Skeletal muscle cell (primary cell): ENCODE data around the gene R3HDM2.

Experiments
- DNase-seq: peaks from one replicate; pipeline ENCODE4 v3.0.0-alpha.2; 2010; ENCODE audit warnings: low read depth
- H3K4me3 ChIP-seq: 2 replicates; pipeline ENCODE4 v1.5.1; 2011; ENCODE audit warnings: low read depth, mild to moderate bottlenecking, control low read depth, low read length, moderate library complexity

R3HDM2 gene

DNA sequence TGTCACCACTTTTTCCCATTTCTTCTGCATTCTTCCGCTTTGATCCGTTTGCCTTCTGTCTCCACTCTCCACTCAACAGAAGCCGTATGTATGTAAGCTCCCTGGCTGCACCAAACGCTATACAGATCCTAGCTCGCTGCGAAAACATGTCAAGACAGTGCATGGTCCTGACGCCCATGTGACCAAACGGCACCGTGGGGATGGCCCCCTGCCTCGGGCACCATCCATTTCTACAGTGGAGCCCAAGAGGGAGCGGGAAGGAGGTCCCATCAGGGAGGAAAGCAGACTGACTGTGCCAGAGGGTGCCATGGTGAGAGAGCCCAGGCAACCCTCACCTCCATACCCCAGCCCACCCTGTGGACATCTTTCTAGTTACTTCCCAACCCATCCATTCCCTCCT, 37.1 kb upstream of the R3HDM2 start:
- no peak for DNase-seq
- H3K4me3 ChIP-seq, result no peak overlapping the region

DNA sequence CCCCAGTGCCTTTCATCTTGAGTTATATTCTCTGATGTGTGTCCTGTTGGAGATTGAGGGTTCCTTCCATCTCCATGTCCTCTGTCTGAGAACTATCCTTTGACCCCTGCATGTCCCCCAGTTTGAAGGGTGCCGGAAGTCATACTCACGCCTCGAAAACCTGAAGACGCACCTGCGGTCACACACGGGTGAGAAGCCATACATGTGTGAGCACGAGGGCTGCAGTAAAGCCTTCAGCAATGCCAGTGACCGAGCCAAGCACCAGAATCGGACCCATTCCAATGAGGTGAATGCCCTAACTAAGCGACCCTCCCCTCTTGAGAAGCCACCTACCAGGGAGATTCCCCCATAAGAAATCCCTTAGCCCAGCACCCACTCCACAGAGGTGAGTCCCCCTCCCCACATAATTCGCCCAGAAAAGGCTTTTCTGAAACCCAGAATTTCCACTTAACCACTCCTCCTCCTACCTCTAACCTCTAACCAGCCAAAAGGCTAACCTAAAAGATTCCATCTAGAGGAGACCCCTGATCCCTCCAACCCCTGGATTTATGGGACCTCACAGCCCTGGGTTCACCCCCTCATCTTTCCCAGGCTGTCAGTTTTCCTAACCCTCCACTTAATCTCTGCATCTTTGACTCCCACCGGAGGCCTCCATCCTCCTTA, 36.5 kb upstream of the R3HDM2 start:
- DNase-seq, result no peak

DNA sequence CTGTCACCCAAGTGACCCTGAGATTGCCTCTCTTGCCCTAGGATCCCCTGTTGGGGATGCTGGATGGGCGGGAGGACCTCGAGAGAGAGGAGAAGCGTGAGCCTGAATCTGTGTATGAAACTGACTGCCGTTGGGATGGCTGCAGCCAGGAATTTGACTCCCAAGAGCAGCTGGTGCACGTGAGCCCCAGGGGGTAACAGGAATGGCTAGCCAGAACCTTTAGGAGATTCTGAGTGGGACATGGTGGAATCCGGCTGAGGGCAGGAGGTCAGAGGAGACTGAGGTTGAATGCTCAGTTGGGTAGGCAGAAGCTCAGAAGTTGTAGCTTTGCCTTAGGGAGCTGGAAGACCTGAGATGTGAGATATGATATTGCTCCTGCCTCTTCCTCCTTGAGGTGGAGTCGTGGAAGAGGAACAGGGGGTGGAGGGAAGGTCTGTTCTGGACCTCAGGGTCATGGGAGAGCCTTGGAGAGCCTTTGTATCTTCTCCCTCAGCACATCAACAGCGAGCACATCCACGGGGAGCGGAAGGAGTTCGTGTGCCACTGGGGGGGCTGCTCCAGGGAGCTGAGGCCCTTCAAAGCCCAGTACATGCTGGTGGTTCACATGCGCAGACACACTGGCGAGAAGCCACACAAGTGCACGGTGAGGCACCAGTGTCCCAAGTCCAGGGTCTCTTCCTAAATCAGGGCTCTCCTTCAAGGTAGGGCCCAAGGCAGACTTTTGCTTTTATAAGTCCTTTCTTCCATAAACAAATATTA, 35.1 kb upstream of the R3HDM2 start:
- no peak for DNase-seq
- H3K4me3 ChIP-seq, result no peak overlapping the region

More for the DNA sequence above, 36.5 kb upstream of the R3HDM2 start:
- no peak overlapping the region for H3K4me3 ChIP-seq

GRCh38 chr12:57465030-57465746, 34.3 kb upstream of the R3HDM2 start:
- DNase-seq, result no peak
- H3K4me3 ChIP-seq, result no peak overlapping the region

DNA sequence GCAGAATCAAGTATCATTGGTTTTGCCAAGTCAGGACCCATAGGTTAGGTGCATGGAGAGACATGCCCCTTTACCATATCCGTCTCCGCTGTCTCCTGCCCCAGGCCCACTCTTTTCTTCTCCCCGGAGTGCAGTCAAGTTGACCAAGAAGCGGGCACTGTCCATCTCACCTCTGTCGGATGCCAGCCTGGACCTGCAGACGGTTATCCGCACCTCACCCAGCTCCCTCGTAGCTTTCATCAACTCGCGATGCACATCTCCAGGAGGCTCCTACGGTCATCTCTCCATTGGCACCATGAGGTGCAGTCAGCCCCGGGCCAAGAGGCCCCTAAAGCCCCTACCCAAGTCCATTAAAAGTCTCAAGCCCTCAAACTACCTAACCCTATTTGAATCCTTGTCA, 33.7 kb upstream of the R3HDM2 start:
- no peak overlapping the region for H3K4me3 ChIP-seq
- no peak for DNase-seq

- DNase-seq, result no peak
- no peak overlapping the region for H3K4me3 ChIP-seq
Observed at GRCh38 chr12:57462912-57463253, 32.0 kb upstream of the R3HDM2 start.

DNA sequence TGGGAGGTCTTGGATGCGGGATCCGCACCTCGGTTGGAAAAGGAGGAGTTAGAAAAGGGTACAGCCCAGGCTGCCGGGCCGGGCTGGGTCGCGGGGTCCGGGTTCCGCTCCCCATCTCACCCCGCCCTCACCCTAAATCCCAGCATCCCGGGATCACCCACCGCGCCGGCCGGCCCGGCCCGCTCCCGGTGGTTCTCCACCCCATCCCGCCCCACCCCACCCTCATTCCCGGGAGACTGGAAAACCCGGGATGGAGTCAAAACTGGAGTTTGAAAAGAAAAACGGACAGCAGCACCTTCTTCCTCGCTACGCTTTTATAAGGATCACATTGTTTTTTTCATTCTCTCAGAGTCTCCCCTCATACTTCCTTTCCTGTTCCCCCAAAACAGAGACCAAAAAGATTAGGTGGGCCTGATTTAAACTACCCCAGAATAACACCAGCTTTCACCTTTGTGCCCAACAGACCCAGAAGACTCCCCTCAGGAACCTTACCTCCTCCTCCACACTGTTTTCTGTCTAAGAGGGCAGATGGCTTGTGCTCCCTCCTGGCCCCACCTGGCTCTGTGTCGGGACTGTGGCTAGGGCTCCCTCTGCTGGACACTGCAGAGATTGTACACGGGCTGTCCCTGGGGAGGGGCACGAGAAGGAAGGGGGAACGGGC, 31.5 kb upstream of the R3HDM2 start:
- peak overlapping the region; percentile 74 for H3K4me3 ChIP-seq
- DNase-seq, result peak; percentile 54

DNA sequence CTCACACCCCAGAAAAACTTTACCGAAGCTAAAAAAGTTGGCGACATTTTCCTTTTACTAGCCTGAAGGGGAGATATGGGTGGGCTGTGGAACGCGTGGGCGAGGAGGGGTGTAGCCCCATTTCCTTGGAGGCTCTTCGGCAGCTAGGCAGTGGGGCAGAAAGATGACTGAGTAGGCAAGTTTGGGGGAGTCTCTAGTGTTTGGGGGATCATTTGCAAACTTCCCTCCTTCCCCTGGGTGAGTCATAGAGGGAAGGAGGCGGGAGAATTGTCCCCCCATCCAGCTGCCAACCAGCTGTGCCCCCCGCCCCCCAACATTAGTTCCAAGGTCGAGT, 31.0 kb upstream of the R3HDM2 start:
- peak overlapping the region; percentile 74 for H3K4me3 ChIP-seq
- no peak for DNase-seq

GRCh38 chr12:57461276-57461916, 30.6 kb upstream of the R3HDM2 start:
- DNase-seq, result no peak
- H3K4me3 ChIP-seq, result peak overlapping the region; percentile 74

- peak overlapping the region; percentile 74 for H3K4me3 ChIP-seq
- DNase-seq, result no peak
Observed at GRCh38 chr12:57460841-57461275, 30.0 kb upstream of the R3HDM2 start.

- DNase-seq, result no peak
- peak overlapping the region; percentile 74 for H3K4me3 ChIP-seq
Observed at GRCh38 chr12:57460468-57460784, 29.6 kb upstream of the R3HDM2 start.

DNA sequence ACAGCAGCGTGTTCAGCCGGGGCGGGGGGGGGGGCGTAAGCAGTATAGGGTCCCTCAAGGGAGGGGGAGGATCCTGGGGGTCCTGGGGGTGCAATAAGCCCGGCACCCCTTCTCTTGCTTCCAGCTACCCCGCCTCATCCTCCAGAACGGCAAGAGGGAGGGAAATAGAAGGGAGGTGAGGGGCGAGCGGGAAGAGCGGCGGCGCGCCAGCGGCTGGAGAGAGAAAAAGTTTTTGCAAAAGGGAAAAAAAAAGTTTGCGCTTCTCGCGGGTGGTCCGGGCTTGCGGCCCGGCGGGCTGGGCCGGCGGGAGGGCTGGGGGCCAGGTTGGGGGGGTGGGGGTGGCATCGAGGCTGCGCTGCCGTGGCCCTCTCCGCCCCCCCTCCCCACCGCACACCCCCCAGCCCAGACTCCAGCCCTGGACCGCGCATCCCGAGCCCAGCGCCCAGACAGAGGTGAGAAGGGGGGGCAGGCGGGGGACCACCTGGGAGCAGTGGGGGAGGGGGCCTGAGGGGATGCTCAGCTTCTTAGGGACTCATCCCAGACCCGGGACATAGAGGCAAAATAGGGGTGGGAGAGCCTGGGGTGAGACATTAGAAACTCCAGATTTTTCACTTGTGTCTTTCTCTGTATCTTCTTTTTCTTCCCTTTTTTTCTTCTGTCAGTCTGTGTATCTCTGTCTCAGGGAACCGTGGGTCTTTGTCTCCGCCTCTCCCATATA, 29.1 kb upstream of the R3HDM2 start, which contains the start of gene GLI1:
GLI1 (plus strand) TSS at position 36 of the 718 bp plus-strand sequence. CDS start 3,907 bp downstream, outside the sequence.
- peak within 1 kb of the TSS; percentile 74 for H3K4me3 ChIP-seq
- DNase-seq, result no peak

GRCh38 chr12:57459055-57459749, 28.4 kb upstream of the R3HDM2 start:
- DNase-seq, result peak; percentile 89
- peak overlapping the region; percentile 74 for H3K4me3 ChIP-seq

- DNase-seq, result no peak
Observed at GRCh38 chr12:57458665-57459054, 27.8 kb upstream of the R3HDM2 start.

DNA sequence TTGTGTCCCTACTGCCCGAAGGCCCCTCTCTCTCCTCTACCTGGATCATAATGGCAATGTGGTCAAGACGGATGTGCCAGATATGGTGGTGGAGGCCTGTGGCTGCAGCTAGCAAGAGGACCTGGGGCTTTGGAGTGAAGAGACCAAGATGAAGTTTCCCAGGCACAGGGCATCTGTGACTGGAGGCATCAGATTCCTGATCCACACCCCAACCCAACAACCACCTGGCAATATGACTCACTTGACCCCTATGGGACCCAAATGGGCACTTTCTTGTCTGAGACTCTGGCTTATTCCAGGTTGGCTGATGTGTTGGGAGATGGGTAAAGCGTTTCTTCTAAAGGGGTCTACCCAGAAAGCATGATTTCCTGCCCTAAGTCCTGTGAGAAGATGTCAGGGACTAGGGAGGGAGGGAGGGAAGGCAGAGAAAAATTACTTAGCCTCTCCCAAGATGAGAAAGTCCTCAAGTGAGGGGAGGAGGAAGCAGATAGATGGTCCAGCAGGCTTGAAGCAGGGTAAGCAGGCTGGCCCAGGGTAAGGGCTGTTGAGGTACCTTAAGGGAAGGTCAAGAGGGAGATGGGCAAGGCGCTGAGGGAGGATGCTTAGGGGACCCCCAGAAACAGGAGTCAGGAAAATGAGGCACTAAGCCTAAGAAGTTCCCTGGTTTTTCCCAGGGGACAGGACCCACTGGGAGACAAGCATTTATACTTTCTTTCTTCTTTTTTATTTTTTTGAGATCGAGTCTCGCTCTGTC, 26.1 kb upstream of the R3HDM2 start:
- H3K4me3 ChIP-seq, result no peak overlapping the region
- no peak for DNase-seq

More at GRCh38 chr12:57458665-57459054, 27.8 kb upstream of the R3HDM2 start:
- peak overlapping the region; percentile 74 for H3K4me3 ChIP-seq

GRCh38 chr12:57456145-57456700, 25.4 kb upstream of the R3HDM2 start:
- peak overlapping the region; percentile 33 for H3K4me3 ChIP-seq
- no peak for DNase-seq

DNA sequence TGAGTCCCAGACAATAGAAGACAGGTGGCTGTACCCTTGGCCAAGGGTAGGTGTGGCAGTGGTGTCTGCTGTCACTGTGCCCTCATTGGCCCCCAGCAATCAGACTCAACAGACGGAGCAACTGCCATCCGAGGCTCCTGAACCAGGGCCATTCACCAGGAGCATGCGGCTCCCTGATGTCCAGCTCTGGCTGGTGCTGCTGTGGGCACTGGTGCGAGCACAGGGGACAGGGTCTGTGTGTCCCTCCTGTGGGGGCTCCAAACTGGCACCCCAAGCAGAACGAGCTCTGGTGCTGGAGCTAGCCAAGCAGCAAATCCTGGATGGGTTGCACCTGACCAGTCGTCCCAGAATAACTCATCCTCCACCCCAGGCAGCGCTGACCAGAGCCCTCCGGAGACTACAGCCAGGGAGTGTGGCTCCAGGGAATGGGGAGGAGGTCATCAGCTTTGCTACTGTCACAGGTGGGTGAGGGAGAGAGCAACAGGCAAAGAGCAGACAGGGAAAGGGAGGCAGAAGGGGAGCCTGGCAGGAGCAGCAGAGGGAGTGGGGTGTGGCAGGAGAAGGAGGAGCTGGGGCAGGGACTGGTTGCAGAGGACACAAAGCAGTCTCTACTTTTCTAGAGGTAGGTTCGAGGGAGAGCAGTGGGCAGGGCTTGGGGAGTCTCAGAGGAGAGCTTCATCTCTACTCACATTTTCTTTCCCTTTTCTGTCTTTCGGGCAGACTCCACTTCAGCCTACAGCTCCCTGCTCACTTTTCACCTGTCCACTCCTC, 24.7 kb upstream of the R3HDM2 start:
- no peak for DNase-seq
- H3K4me3 ChIP-seq, result peak overlapping the region; percentile 33
